ENCODE measurements around the gene COG3. TPM values are rescaled to one million over a fixed set of nuclear protein-coding genes. Genes with fewer than 3 reads are reported as not detected.

Gene COG3
- total RNA-seq, 1 donor from 2014 or later: 29.6 TPM

GRCh38 chr13:45466359-45466758 is 1.6 kb downstream of the COG3 start:
- Mint-ChIP-seq H3K4me3 (ENCODE audit: low read depth) (peak overlapping the region; percentile 95), H3K9me3 (ENCODE audit: low read depth) (no peaks in the 10 kb centered on the region), H3K4me1 (ENCODE audit: low read depth) (peaks cover 22% of the 10 kb centered on the region), H3K27me3 (peaks cover 4% of the 10 kb centered on the region), H3K27ac (no peak overlapping the region), H3K36me3 (ENCODE audit: insufficient read depth) (peaks cover 2% of the 10 kb centered on the region)
- TF ChIP-seq CTCF (IDR thresholded peaks at IDR 0.05; ENCODE audit: unreplicated experiment): no peak
- no peak for DNase-seq (ENCODE audit: low spot score, unreplicated experiment)

GRCh38 chr13:45468635-45469034 is 3.9 kb downstream of the COG3 start:
- TF ChIP-seq CTCF (IDR thresholded peaks at IDR 0.05; ENCODE audit: unreplicated experiment): no peak
- DNase-seq (ENCODE audit: low spot score, unreplicated experiment): no peak
- H3K36me3 Mint-ChIP-seq (ENCODE audit: insufficient read depth): peaks cover 8% of the 10 kb centered on the region
- no peaks in the 10 kb centered on the region for H3K27me3 Mint-ChIP-seq
- no peak overlapping the region for H3K27ac Mint-ChIP-seq
- peaks cover 6% of the 10 kb centered on the region for H3K9me3 Mint-ChIP-seq (ENCODE audit: low read depth)
- H3K4me3 Mint-ChIP-seq (ENCODE audit: low read depth): no peak overlapping the region
- peaks cover 22% of the 10 kb centered on the region for H3K4me1 Mint-ChIP-seq (ENCODE audit: low read depth)

GRCh38 chr13:45472171-45472705 is 7.5 kb downstream of the COG3 start:
- peaks cover 6% of the 10 kb centered on the region for H3K4me1 Mint-ChIP-seq (ENCODE audit: low read depth)
- peaks cover 6% of the 10 kb centered on the region for H3K9me3 Mint-ChIP-seq (ENCODE audit: low read depth)

GRCh38 chr13:45473627-45474026 is 8.9 kb downstream of the COG3 start:
- TF ChIP-seq CTCF (IDR thresholded peaks at IDR 0.05; ENCODE audit: unreplicated experiment): peak; percentile 38
- Mint-ChIP-seq H3K27me3 (no peaks in the 10 kb centered on the region), H3K36me3 (ENCODE audit: insufficient read depth) (peaks cover 8% of the 10 kb centered on the region), H3K27ac (no peak overlapping the region), H3K9me3 (ENCODE audit: low read depth) (peaks cover 6% of the 10 kb centered on the region), H3K4me1 (ENCODE audit: low read depth) (peaks cover 2% of the 10 kb centered on the region), H3K4me3 (ENCODE audit: low read depth) (no peak overlapping the region)
- DNase-seq (ENCODE audit: low spot score, unreplicated experiment): no peak

More at GRCh38 chr13:45472171-45472705, 7.5 kb downstream of the COG3 start:
- Mint-ChIP-seq H3K36me3 (ENCODE audit: insufficient read depth) (peaks cover 8% of the 10 kb centered on the region), H3K4me3 (ENCODE audit: low read depth) (no peak overlapping the region), H3K27me3 (no peaks in the 10 kb centered on the region), H3K27ac (no peak overlapping the region)
- no peak for DNase-seq (ENCODE audit: low spot score, unreplicated experiment)
- no peak for TF ChIP-seq CTCF (IDR thresholded peaks at IDR 0.05; ENCODE audit: unreplicated experiment)

GRCh38 chr13:45474584-45475454 is 10.1 kb downstream of the COG3 start:
- no peak overlapping the region for H3K27ac Mint-ChIP-seq
- no peaks in the 10 kb centered on the region for H3K4me1 Mint-ChIP-seq (ENCODE audit: low read depth)
- no peak overlapping the region for H3K4me3 Mint-ChIP-seq (ENCODE audit: low read depth)
- no peak for DNase-seq (ENCODE audit: low spot score, unreplicated experiment)
- TF ChIP-seq CTCF (IDR thresholded peaks at IDR 0.05; ENCODE audit: unreplicated experiment): no peak
- peaks cover 11% of the 10 kb centered on the region for H3K36me3 Mint-ChIP-seq (ENCODE audit: insufficient read depth)
- H3K9me3 Mint-ChIP-seq (ENCODE audit: low read depth): peaks cover 6% of the 10 kb centered on the region
- H3K27me3 Mint-ChIP-seq: no peaks in the 10 kb centered on the region

All from progenitor cell of endocrine pancreas (in vitro differentiated cells).